IPS-18a (cell line): ENCODE measurements around the gene EBP.

Experiments used
- H3K27ac ChIP-seq: one replicate; pipeline ENCODE4 v1.5.1; 2013; ENCODE audit warnings: low read length
- H3K27me3 ChIP-seq: one replicate; pipeline ENCODE4 v1.6.1; 2013; ENCODE audit warnings: mild to moderate bottlenecking, low read length; ENCODE audit not compliant: control insufficient read depth, insufficient read depth
- H3K36me3 ChIP-seq: one replicate; pipeline ENCODE4 v1.6.1; 2013; ENCODE audit warnings: low read depth, low read length; ENCODE audit not compliant: control insufficient read depth
- H3K4me1 ChIP-seq: one replicate; pipeline ENCODE4 v1.6.1; 2013; ENCODE audit warnings: low read depth, low read length; ENCODE audit not compliant: control insufficient read depth
- H3K4me3 ChIP-seq: one replicate; pipeline ENCODE4 v1.5.1; 2013; ENCODE audit warnings: low read length
- H3K9ac ChIP-seq: one replicate; pipeline ENCODE4 v1.6.1; 2013; ENCODE audit warnings: mild to moderate bottlenecking, low read length, moderate library complexity
- H3K9me3 ChIP-seq: one replicate; pipeline ENCODE4 v1.6.1; 2013; ENCODE audit warnings: low read depth, low read length; ENCODE audit not compliant: control insufficient read depth

EBP gene

DNA sequence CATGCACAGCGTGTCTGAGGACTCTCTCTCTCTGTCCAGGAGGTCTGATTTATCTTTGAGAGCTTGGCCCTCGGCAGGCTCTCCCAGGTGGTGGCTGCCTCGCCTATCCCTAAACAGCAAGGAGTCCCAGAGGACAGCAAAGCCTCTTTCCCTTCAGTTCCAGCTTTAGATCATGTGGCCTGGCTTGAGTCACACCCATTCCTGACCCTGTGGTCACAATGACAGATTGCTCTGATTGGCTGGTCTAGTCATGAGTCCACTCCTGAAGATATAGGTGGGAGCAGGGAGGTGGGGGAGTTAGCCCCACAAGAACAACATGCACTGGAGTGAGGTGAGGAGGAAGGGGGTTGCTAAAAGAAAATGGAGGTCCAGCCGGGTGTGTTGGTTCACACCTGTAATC is 24.9 kb upstream of the EBP start:
- no peak overlapping the region for H3K4me3 ChIP-seq
- H3K27ac ChIP-seq = no peak overlapping the region
- no peaks in the 10 kb centered on the region for H3K36me3 ChIP-seq
- no peak overlapping the region for H3K9ac ChIP-seq
- peaks cover 4% of the 10 kb centered on the region for H3K9me3 ChIP-seq
- H3K27me3 ChIP-seq = no peaks in the 10 kb centered on the region
- no peaks in the 10 kb centered on the region for H3K4me1 ChIP-seq

DNA sequence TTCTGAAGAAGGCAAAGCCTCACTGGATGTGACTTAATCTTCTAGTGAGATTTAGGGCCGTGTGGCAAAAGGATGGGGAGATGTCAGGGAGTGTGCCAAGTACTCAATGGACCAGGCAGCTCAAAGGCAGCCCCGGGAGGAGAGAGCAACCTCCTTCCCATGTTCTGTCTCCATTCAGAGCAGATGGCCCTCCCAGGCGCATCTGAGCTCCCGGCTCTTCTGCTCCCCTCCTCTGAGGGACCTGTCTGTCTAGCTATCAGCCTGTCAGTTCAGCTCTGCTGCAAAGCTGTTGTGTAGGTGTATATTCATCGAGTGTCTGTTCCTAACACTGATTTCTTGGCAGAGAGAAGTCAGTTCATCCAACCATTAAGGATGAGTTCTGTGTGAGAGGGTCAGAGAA is 23.7 kb upstream of the EBP start:
- Histone ChIP-seq H3K4me3 (no peak overlapping the region), H3K27ac (no peak overlapping the region), H3K9me3 (peaks cover 5% of the 10 kb centered on the region), H3K36me3 (no peaks in the 10 kb centered on the region), H3K27me3 (no peaks in the 10 kb centered on the region), H3K4me1 (no peaks in the 10 kb centered on the region), H3K9ac (no peak overlapping the region)

DNA sequence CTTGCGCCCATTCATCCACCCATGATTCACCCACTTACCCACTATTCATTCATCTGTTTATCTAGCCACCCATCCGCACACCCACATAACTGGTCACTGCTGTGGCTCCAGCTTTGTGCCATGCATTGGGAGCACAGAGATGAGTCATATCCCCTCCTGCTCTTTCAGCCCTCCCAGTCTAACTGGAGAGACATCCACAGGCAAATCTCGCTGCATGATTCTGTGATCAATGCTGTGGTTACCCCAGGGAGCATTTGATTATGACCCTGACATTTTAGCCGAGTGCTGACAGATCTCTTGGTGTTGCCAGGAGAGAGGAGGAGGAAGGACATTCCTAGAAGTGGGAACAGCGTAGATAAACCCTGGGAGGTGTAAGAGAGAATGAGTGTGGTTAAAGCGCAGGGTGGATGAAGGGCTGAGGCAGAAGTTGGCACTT is 23.2 kb upstream of the EBP start:
- Histone ChIP-seq H3K36me3 (no peaks in the 10 kb centered on the region), H3K9ac (no peak overlapping the region), H3K27ac (no peak overlapping the region), H3K9me3 (peaks cover 8% of the 10 kb centered on the region), H3K27me3 (no peaks in the 10 kb centered on the region), H3K4me3 (no peak overlapping the region), H3K4me1 (no peaks in the 10 kb centered on the region)

DNA sequence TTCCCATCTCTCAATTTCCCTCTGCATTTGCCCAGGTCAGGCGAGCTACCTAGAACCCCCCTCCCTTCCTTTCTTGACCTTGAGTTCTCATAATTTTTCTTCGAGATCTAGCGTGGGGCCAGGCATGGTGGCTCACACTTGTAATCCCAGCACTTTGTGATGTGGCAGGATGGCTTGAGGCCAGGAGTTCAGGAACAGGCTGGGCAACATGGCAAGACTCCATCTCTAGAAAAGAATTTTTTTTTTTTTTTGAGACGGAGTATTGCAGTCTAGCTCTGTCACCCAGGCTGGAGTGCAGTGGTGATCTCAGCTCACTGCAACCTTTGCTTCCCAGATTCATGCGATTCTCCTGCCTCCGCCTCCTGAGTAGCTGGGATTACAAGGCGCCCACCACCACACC is 17.3 kb upstream of the EBP start:
- Histone ChIP-seq H3K27ac (no peak overlapping the region), H3K27me3 (no peaks in the 10 kb centered on the region), H3K4me1 (no peaks in the 10 kb centered on the region), H3K9me3 (peaks cover 4% of the 10 kb centered on the region), H3K36me3 (no peaks in the 10 kb centered on the region), H3K9ac (no peak overlapping the region), H3K4me3 (no peak overlapping the region)

DNA sequence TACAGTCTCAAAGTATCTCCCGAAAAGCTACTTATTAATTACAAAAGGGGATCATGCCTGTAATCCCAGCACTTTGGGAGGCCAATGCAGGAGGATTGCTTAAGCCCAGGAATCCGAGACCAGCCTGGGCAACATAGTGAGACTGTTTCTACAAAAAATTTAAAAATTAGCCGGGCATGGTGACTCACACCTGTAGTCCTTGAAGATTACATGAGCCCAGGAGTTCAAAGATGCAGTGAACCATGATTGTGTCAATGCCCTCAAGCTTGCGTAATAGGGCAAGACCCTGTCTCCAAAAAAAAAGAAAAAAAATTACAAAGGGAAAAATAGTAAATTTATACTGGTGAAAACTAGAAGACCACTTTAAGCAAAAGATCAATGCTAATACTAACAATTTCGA is 16.1 kb upstream of the EBP start:
- Histone ChIP-seq H3K4me1 (no peaks in the 10 kb centered on the region), H3K36me3 (no peaks in the 10 kb centered on the region), H3K4me3 (no peak overlapping the region), H3K27me3 (no peaks in the 10 kb centered on the region), H3K9me3 (peaks cover 4% of the 10 kb centered on the region), H3K9ac (no peak overlapping the region), H3K27ac (no peak overlapping the region)

DNA sequence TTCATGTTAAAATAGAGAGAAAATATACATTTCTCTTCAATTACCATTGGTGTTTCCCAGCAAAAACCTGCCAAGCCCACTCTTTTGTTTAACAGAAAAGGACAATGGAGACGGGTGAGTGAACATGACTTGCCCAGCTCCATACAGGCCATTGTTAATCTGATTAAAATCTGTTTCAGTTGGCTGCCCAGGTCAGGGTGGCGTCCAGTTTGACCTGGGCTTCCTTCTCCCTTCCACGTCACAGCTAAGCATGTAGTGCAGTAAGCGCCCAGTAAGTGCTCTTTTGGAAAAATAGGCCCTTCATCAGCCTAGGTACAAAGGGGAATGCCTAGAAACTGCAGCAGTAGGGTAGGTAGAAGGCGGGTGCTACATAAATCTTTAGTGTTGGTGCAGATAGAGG is 14.4 kb upstream of the EBP start:
- Histone ChIP-seq H3K9me3 (peaks cover 4% of the 10 kb centered on the region), H3K27ac (no peak overlapping the region), H3K27me3 (no peaks in the 10 kb centered on the region), H3K4me3 (no peak overlapping the region), H3K36me3 (no peaks in the 10 kb centered on the region), H3K4me1 (no peaks in the 10 kb centered on the region), H3K9ac (no peak overlapping the region)

GRCh38 chrX:48508400-48509244 is 13.0 kb upstream of the EBP start, which contains the start of gene PORCN:
PORCN (plus strand) TSS chrX:48508992; CDS start chrX:48509821, 829 bp downstream.
- Histone ChIP-seq H3K9me3 (no peaks in the 10 kb centered on the region), H3K9ac (peak within 1 kb of the TSS; percentile 47), H3K27ac (no peak within 1 kb of the TSS)

GRCh38 chrX:48509245-48509590 is 12.4 kb upstream of the EBP start:
- Histone ChIP-seq H3K27ac (no peak overlapping the region), H3K9me3 (no peaks in the 10 kb centered on the region), H3K27me3 (no peaks in the 10 kb centered on the region), H3K36me3 (no peaks in the 10 kb centered on the region), H3K4me3 (peak overlapping the region; percentile 71), H3K4me1 (no peaks in the 10 kb centered on the region), H3K9ac (peak overlapping the region; percentile 4)

More at GRCh38 chrX:48508400-48509244, 13.0 kb upstream of the EBP start, which contains the start of gene PORCN:
- Histone ChIP-seq H3K36me3 (no peaks in the 10 kb centered on the region), H3K27me3 (no peaks in the 10 kb centered on the region), H3K4me3 (peak within 1 kb of the TSS; percentile 71), H3K4me1 (no peaks in the 10 kb centered on the region)

GRCh38 chrX:48509619-48510018 is 12.0 kb upstream of the EBP start:
- Histone ChIP-seq H3K4me3 (peak overlapping the region; percentile 71), H3K4me1 (no peaks in the 10 kb centered on the region), H3K9ac (peak overlapping the region; percentile 4), H3K27me3 (no peaks in the 10 kb centered on the region), H3K27ac (no peak overlapping the region), H3K36me3 (no peaks in the 10 kb centered on the region), H3K9me3 (no peaks in the 10 kb centered on the region)

GRCh38 chrX:48511560-48511959 is 10.0 kb upstream of the EBP start:
- H3K4me1 ChIP-seq = no peaks in the 10 kb centered on the region
- H3K4me3 ChIP-seq = no peak overlapping the region
- no peak overlapping the region for H3K27ac ChIP-seq
- H3K36me3 ChIP-seq = no peaks in the 10 kb centered on the region
- H3K9ac ChIP-seq = no peak overlapping the region
- no peaks in the 10 kb centered on the region for H3K27me3 ChIP-seq
- H3K9me3 ChIP-seq = no peaks in the 10 kb centered on the region

- no peaks in the 10 kb centered on the region for H3K36me3 ChIP-seq
- no peak overlapping the region for H3K27ac ChIP-seq
- no peaks in the 10 kb centered on the region for H3K9me3 ChIP-seq
- H3K9ac ChIP-seq = no peak overlapping the region
- H3K4me3 ChIP-seq = no peak overlapping the region
- H3K4me1 ChIP-seq = no peaks in the 10 kb centered on the region
- H3K27me3 ChIP-seq = no peaks in the 10 kb centered on the region
Observed at GRCh38 chrX:48512371-48512935, 9.2 kb upstream of the EBP start.

DNA sequence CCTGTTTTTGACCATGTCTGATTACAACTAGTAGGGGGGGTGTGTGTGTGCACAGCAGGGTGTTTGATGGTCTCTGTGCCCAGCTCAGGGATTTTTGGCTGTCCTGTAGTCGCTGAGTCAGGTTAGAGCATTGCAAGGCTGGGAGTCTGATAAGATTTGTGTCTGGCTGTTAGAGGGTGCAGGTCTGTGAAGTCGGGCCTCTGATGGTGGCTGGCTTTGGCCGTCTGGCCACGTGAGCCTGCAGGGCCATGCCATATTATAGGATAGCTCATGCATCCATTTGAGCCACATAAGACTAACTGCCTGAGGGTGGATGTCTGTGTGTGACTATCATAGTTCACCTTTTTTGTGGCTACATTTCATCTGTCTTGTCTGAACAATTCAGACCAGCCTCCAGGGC is 7.9 kb upstream of the EBP start:
- Histone ChIP-seq H3K27ac (no peak overlapping the region), H3K4me3 (no peak overlapping the region), H3K27me3 (no peaks in the 10 kb centered on the region), H3K9ac (no peak overlapping the region), H3K36me3 (no peaks in the 10 kb centered on the region), H3K9me3 (no peaks in the 10 kb centered on the region), H3K4me1 (no peaks in the 10 kb centered on the region)
